HG03060 (cell line): ENCODE data around the gene CCDC177.
"Not testable (repeated sequence)": the region's sequence is repeated elsewhere in the genome, so short reads cannot be mapped to it uniquely, and the experiment has no call there.

ENCODE experiments used
- ATAC-seq: cut with Tn5 transposase; IDR thresholded peaks from one replicate; pipeline ENCODE4 v1.9.1; 2021; ENCODE audit warnings: low read depth, moderate number of reproducible peaks; ENCODE audit not compliant: unreplicated experiment

CCDC177 gene

DNA sequence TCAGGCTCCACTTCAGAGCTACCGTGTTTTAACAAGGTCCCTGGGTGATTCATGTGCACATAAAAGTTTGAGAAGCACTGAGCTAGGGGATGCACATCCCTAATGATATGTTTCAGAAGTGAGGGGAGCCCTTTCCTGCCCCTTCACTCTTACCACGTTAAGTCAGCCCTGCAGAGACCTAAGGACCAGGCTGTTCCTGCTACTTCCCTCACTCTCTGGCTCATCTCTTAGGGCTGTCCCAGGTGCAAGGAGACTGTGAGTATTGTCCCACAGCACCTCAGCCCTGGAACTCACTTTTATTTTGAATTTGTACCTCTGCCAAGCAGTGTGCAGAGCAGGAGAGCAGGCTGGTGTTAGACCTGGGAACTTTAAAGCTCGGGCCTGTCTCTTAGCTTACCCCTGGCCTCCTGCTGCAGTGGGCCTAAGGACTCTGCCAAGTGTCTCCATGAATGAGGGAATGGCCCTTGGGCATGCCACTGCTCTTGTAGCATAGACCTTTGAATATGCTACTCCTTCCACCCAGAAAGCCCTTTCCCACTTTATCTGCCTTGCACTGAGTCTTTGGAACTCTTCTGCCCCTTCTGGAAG lies 25.7 kb upstream of the CCDC177 start:
- no peak for ATAC-seq

DNA sequence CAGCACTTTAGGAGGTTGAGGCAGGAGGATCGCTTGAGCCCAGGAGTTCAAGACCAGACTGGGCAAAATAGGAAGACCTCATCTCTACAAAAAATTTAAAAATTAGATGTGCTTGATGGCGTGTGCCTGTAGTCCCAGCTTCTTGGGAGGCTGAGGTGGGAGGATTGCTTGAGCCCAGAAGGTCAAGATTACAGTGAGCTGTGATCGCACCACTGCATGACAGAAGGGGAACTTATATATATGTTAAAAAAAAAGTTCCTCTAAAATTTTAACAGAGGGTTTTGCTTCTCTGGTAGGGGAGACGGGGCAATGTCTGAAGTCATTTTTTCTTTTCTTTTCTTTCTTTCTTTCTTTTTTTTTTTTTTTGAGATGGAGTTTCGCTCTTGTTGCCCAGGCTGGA lies 24.8 kb upstream of the CCDC177 start:
- ATAC-seq = not testable (repeated sequence)

- no peak for ATAC-seq
These were observed 20.7 kb upstream of the CCDC177 start for GRCh38 chr14:69595336-69595735.

DNA sequence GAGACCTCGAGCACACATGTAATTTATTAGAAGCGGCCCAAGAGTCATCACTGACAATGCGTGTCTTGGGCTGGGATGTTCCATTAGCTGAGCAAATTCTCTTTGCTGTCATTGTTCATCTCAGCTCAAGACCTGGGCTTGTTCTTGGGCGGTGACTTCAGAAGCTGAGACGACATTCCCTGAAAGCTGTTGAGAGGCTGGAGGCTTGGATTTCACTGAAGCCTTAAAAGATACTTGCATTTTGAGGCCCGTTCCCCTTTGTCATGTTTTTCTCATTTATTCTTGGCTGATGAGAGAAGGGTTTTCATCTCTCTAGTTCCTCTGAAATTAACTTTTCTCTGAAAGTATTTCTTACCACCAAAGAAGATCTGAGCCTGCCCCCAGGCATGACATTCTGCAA lies 20.2 kb upstream of the CCDC177 start:
- ATAC-seq = no peak

DNA sequence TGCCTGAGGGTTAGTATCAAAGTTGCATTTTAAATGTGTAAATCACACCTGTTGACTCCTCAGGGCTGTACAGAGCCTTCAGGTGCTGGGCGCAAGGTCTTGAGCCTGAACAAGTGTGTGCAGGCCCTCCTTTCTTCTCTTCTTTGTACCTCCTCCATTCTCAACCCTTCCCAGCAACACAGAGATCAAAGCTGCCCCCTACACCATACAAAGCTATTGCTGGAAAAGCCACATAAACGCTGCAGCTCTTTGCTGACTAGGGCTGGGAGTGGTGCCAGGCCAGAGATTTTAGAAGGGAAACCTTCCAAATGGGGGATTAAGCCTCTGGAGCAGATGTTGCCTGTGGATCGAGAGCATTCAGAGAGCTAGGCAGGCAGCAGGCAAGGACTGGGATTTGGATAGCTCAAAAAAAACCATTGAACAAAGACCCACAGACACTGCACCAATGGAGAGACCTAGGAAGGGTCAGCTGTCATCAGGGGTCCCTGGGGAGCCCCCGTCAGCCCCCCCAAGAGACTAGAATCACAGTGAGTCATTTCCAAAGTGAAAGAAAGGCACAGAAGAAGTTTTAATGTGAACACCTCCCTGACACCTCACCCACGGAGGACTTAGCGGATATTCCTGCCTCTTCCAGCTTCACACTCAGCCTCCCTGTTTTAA lies 18.5 kb upstream of the CCDC177 start:
- ATAC-seq = no peak

GRCh38 chr14:69591317-69591716 lies 16.6 kb upstream of the CCDC177 start:
- ATAC-seq = no peak

DNA sequence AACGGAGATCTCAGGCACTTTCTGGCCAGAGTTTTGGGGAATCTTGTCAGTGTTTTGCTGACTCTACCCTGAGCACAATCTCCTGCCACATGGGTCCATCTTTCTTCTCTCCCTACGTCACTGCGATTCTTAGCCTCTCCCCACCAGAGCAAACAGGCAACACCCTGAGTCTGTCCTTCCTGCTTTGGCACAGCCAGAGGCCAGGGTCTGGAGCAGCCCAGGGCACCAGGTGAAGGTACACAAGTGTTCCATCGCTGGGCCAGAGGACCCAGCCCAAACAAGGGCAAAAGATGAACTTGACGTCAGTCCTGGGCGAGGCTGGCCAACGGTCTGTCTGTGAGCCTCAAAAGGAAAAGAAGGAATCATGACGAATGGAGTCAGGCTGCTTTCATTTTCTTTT lies 12.7 kb upstream of the CCDC177 start:
- no peak for ATAC-seq

- ATAC-seq = no peak
These were observed 11.7 kb upstream of the CCDC177 start for GRCh38 chr14:69586404-69586803.

GRCh38 chr14:69584389-69584788 lies 9.7 kb upstream of the CCDC177 start:
- ATAC-seq = no peak

- ATAC-seq = no peak
These were observed 8.2 kb upstream of the CCDC177 start for GRCh38 chr14:69582829-69583228.

- ATAC-seq = no peak
These were observed 7.5 kb upstream of the CCDC177 start for GRCh38 chr14:69582212-69582611.

DNA sequence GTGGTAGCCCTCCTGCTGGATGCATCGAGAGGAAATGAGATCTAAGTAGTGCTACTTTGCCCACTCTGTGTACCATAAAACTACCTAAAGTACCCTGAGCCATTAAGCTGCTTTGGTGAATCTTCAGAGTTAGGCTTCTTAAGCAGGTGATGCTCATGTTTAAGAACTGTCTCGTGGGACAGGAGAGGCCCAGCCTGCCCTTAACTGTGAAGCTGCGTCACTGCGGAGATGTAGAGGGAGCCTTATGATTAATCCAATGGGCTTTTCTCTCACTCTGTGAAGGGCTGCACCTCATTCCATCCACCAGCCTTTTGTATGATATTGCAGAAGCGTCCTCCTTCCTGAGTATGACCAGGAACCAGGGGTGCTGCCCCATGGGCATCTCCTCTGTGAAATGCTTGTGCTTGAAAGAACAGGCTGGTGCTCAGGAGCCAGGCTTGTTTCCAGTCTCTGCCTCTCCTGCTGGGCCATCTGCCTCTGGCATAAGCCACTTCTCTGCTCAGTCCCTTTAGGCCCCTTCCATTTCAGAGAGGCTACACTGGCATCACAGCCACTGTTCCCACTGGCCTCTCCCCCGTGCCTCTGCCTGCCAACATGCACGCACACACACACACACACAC lies 6.8 kb upstream of the CCDC177 start:
- ATAC-seq = no peak

DNA sequence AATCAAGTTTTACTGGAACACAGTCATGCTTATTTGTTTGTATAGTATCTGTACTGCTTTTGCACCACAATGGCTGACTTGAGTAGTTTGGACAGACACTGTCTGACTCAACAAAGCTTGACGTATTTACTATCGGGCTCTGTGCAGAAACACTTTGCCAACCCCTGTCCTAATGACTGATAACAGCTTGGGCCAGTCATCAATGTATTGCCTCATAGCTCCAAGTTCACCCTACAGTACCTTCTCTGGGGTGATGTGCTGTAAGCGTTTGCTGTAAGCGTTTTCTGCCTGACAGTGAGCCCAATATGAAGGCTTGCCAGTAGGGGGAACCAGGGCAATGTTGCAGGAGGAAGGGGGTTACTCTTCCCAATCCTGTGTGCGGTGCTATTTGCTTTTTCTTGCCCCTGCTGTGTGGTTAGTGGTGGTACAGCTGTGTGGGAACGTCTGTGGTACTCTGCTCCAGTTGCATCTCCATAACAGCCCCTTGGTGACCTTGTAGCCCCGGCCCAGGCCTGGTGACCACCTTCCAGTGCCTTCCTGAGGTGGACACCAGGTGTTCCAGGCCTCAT lies 5.4 kb upstream of the CCDC177 start:
- no peak for ATAC-seq

- ATAC-seq = no peak
These were observed 4.8 kb upstream of the CCDC177 start for GRCh38 chr14:69579476-69579875.

DNA sequence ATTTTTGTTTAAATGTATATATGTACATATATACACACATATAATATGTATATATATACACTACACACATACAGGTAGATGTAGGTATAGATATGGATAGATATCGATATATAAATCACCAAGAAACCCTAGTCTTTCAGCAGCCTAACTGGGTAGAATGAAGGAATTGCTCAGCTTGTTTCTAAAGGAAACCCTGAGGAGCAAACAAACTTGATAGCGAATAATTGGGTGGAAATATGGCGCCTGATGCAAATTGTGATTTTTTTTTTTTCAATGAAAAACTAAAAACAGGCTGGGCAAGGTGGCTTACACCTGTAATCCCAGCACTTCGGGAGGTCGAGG lies 254 bp upstream of the CCDC177 start:
- ATAC-seq = no peak

DNA sequence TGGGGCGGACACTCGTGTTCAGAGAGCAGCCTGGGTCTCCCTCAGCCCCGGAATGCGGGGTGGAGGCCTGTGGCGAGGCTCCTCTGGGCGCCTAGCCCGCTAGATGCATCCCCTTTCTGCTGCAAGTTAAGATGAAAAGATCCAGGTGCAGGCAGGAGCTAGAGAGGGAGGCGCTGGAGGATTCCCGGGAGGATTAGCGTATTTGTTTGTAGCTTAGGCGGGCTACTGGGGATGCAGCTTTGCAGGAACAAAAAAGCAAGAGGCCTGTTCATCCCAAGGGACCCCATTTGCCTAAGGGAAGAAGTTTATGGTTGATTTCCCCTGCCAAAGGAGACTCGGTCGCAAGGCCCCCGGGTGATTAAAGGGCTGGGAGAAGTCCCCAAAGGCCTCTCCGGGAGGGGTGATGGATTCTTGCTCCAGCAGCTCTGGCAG lies 824 bp downstream of the CCDC177 start:
- no peak for ATAC-seq

DNA sequence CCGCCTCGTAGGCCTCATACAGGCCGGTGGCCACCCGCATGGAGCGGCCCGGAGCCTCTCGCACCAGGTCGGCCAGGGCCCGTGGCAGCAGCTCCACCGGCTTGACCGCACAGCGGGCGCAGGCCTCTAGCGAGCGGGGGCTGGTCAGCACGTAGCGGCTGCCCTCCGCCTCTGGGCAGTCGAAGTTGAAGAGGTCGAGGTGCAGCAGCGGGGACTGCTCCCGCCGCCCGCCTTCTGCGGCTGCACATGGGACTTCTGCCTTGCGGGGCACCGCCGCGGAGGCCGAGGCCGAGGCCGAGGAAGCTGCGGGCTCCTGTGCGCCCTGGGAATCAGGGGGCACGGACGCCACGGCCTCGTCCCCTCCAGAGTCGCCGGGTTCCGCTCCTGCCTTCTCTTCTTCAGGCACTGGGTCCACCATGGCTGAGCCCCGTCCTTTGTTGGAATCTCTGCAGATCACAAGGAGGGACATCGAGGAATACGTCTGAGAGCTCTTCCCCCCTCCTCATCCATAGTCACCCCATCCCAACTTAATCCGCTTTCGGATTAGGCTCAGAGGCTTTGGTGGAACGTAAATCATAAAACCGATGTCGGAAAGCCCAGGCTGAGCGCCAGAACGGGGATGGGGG lies 1.4 kb downstream of the CCDC177 start:
- no peak for ATAC-seq

GRCh38 chr14:69572841-69573135 lies 1.9 kb downstream of the CCDC177 start:
- ATAC-seq = no peak

GRCh38 chr14:69572030-69572840 lies 2.4 kb downstream of the CCDC177 start:
- ATAC-seq = no peak

DNA sequence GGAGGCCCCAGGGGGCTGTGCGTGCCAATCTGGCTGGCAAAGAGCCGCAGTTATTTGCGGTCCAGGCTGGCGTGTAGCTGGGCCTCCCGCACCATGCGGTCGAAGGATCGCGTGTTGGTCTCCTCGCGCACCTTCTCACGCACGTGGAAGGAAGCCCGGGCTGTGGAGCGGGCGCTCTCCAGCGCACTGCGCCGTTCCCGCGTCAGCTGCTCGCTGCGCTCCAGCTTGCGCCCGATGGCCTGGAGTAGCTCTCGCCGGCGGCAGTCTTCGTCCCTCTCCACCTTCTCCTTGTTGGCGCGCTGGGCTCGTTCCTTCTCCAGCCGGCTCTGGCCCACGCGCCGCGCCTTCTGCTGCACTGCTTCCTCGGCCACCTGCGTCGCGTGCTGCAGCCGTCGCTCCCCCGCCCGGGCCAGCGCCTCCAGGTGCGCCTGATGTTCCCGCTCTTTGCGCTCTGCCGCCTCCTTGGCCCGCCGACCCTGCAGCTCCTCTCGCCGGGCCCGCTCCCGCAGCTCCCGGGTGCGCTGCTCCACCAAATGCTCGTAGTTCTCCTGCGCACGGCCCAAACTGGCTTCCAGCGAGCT lies 3.1 kb downstream of the CCDC177 start:
- ATAC-seq = no peak
